HEK293 (cell line): ENCODE data around the gene PYGM.

Experiments
- CTCF ChIA-PET: fragments of 350-600 bp; formaldehyde crosslinking; extraction: SDS; loops from one replicate; lab custom pipeline; 2021; ENCODE audit warnings: antibody characterized with exemption; lab: Yijun Ruan, JAX
- POLR2A ChIA-PET: fragments of 300-600 bp; formaldehyde crosslinking; extraction: SDS; loops from one replicate; lab custom pipeline; 2020; ENCODE audit warnings: antibody characterized with exemption, inconsistent platforms; lab: Yijun Ruan, JAX
- H3K27ac ChIP-seq: fragments of 200-500 bp; sonication (Bioruptor generic); 2 replicates; pipeline ENCODE4 v1.5.1; 2014; ENCODE audit warnings: low read depth, low read length, control low read depth, inconsistent platforms; ENCODE audit errors: extremely low read depth
- H3K36me3 ChIP-seq, 2 experiments: fragments of 200-500 bp in 1 of 2; sonication (Bioruptor generic) in 1 of 2; 1 replicate in 1 of 2; 2 replicates in 1 of 2; pipeline ENCODE4 v1.5.1; 2014 to 2017; ENCODE audit warnings: inconsistent platforms in 2 of 2, low read length in 2 of 2; ENCODE audit not compliant: control insufficient read depth in 2 of 2, insufficient read depth in 1 of 2
- H3K4me1 ChIP-seq: fragments of 200-500 bp; sonication (Bioruptor generic); 2 replicates; pipeline ENCODE4 v1.5.1; 2014; ENCODE audit warnings: mild to moderate bottlenecking, low read length, inconsistent platforms; ENCODE audit not compliant: control insufficient read depth, insufficient read depth
- H3K4me3 ChIP-seq: 2 replicates; pipeline ENCODE4 v1.5.1; 2011; ENCODE audit warnings: low read depth, mild to moderate bottlenecking, control low read depth, low read length, moderate library complexity
- H3K9me3 ChIP-seq: fragments of 200-500 bp; sonication (Bioruptor generic); 2 replicates; pipeline ENCODE4 v1.5.1; 2014; ENCODE audit warnings: low read depth, low read length, inconsistent platforms; ENCODE audit not compliant: control insufficient read depth, insufficient read depth
- EGR2 ChIP-seq: fragments of 450-650 bp; formaldehyde crosslinking; IDR thresholded peaks from 2 replicates; pipeline ENCODE4 v1.5.1; 2016; ENCODE audit warnings: low read depth, missing biosample characterization, missing genetic modification characterization
- GLIS1 ChIP-seq: fragments of 450-650 bp; formaldehyde crosslinking; IDR thresholded peaks from 2 replicates; pipeline ENCODE4 v1.5.1; 2016; ENCODE audit warnings: missing biosample characterization, missing genetic modification characterization
- GLIS2 ChIP-seq: fragments of 450-650 bp; formaldehyde crosslinking; IDR thresholded peaks from 2 replicates; pipeline ENCODE4 v1.5.1; 2016; ENCODE audit warnings: missing biosample characterization, missing genetic modification characterization
- HOXD13 ChIP-seq: sonication (generic); formaldehyde crosslinking; IDR thresholded peaks from 2 replicates; pipeline ENCODE4 v1.8.0; 2022; ENCODE audit warnings: missing genetic modification reagents, borderline replicate concordance
- KLF10 ChIP-seq: fragments of 450-650 bp; IDR thresholded peaks from 2 replicates; pipeline ENCODE4 v1.5.1; 2018; ENCODE audit warnings: missing biosample characterization, mild to moderate bottlenecking, missing genetic modification characterization
- MYNN ChIP-seq: fragments of 450-650 bp; formaldehyde crosslinking; IDR thresholded peaks from 2 replicates; pipeline ENCODE4 v1.5.1; 2016; ENCODE audit warnings: missing biosample characterization, missing genetic modification characterization, borderline replicate concordance
- SP7 ChIP-seq: fragments of 450-650 bp; formaldehyde crosslinking; IDR thresholded peaks from 2 replicates; pipeline ENCODE4 v1.5.1; 2016; ENCODE audit warnings: missing biosample characterization, missing genetic modification characterization
- YY1 ChIP-seq: fragments of 450-650 bp; formaldehyde crosslinking; IDR thresholded peaks from 2 replicates; pipeline ENCODE4 v1.5.1; 2018; ENCODE audit warnings: missing biosample characterization, missing genetic modification characterization
- ZIC2 ChIP-seq: fragments of 450-650 bp; formaldehyde crosslinking; IDR thresholded peaks from 2 replicates; pipeline ENCODE4 v1.5.1; 2016; ENCODE audit warnings: missing biosample characterization, missing genetic modification characterization
- ZNF175 ChIP-seq: fragments of 450-650 bp; formaldehyde crosslinking; IDR thresholded peaks from 2 replicates; pipeline ENCODE4 v1.5.1; 2016; ENCODE audit warnings: missing biosample characterization, missing genetic modification characterization
- ZNF211 ChIP-seq: fragments of 450-650 bp; formaldehyde crosslinking; IDR thresholded peaks from 2 replicates; pipeline ENCODE4 v1.5.1; 2016; ENCODE audit warnings: low read depth, missing biosample characterization, missing genetic modification characterization
- ZNF274 ChIP-seq, 2 experiments: fragments of 200-500 bp in 1 of 2; fragments of 450-650 bp in 1 of 2; sonication (Bioruptor generic) in 1 of 2; formaldehyde crosslinking in 1 of 2; IDR thresholded peaks; 2 replicates each; pipeline versions ENCODE4 v1.5.1 to v1.6.1; 2014 to 2016; ENCODE audit warnings: borderline replicate concordance in 1 of 2, inconsistent platforms in 1 of 2, low read length in 1 of 2, missing biosample characterization in 1 of 2, missing genetic modification characterization in 1 of 2
- ZNF561 ChIP-seq: fragments of 450-650 bp; IDR thresholded peaks from 2 replicates; pipeline ENCODE4 v1.5.1; 2018; ENCODE audit warnings: missing biosample characterization, missing genetic modification characterization, borderline replicate concordance
- ZNF621 ChIP-seq: fragments of 450-650 bp; formaldehyde crosslinking; IDR thresholded peaks from 2 replicates; pipeline ENCODE4 v1.5.1; 2017; ENCODE audit warnings: missing biosample characterization, missing genetic modification characterization
- ZNF843 ChIP-seq: fragments of 450-650 bp; formaldehyde crosslinking; IDR thresholded peaks from 2 replicates; pipeline ENCODE4 v1.5.1; 2016; ENCODE audit warnings: missing biosample characterization, missing genetic modification characterization
- TF ChIP-seq, protein P1 (sequence below): fragments of 450-650 bp; formaldehyde crosslinking; IDR thresholded peaks from 2 replicates; pipeline ENCODE4 v1.5.1; 2016; ENCODE audit warnings: missing biosample characterization, missing genetic modification characterization
- TF ChIP-seq, protein P2 (sequence below): fragments of 450-650 bp; formaldehyde crosslinking; IDR thresholded peaks from 2 replicates; pipeline ENCODE4 v1.5.1; 2016; ENCODE audit warnings: missing biosample characterization, missing genetic modification characterization, low read depth
- TF ChIP-seq, protein P3 (sequence below): fragments of 450-650 bp; formaldehyde crosslinking; IDR thresholded peaks from 2 replicates; pipeline ENCODE4 v1.5.1; 2016; ENCODE audit warnings: missing biosample characterization, missing genetic modification characterization
- TF ChIP-seq, protein P4 (sequence below): fragments of 450-650 bp; formaldehyde crosslinking; IDR thresholded peaks from 2 replicates; pipeline ENCODE4 v1.5.1; 2016; ENCODE audit warnings: missing biosample characterization, missing genetic modification characterization
- TF ChIP-seq, protein P5 (sequence below): fragments of 450-650 bp; formaldehyde crosslinking; IDR thresholded peaks from 2 replicates; pipeline ENCODE4 v1.5.1; 2016; ENCODE audit warnings: missing biosample characterization, missing genetic modification characterization
- TF ChIP-seq, protein P6 (sequence below): fragments of 450-650 bp; IDR thresholded peaks from 2 replicates; pipeline ENCODE4 v1.5.1; 2018; ENCODE audit warnings: missing biosample characterization, missing genetic modification characterization

PYGM gene

DNA sequence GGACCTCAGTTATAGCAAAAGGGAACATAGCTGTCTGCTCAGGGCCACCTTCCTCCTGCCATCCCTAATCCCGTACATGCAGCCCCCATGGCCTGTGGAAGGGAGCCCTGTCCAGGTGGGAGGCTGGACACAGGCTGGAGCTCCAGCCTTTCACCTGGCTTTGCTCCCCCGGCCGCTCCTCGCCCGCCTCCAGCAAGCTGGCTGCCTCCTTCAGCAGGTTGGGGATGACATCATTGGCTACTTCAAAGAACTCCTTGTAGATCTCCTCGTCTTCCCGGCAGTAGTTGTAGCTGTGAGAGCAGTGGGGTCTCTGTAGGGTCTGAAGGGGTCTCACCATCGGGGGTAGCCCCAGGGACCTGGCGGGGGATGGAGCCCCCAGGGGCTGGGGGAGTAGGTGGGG lies 45.7 kb upstream of the PYGM start:
- TF ChIP-seq ZNF274 (IDR thresholded peaks at IDR 0.05; ENCODE audit: low read length): no peak
- TF ChIP-seq ZNF274 (tag by site-specific recombination; IDR thresholded peaks at IDR 0.05; ENCODE audit: borderline replicate concordance): no peak
- TF ChIP-seq ZIC2 (tag by site-specific recombination): peak; percentile 16; the same call in 1 of the 2 replicates
- TF ChIP-seq, protein P1, sequence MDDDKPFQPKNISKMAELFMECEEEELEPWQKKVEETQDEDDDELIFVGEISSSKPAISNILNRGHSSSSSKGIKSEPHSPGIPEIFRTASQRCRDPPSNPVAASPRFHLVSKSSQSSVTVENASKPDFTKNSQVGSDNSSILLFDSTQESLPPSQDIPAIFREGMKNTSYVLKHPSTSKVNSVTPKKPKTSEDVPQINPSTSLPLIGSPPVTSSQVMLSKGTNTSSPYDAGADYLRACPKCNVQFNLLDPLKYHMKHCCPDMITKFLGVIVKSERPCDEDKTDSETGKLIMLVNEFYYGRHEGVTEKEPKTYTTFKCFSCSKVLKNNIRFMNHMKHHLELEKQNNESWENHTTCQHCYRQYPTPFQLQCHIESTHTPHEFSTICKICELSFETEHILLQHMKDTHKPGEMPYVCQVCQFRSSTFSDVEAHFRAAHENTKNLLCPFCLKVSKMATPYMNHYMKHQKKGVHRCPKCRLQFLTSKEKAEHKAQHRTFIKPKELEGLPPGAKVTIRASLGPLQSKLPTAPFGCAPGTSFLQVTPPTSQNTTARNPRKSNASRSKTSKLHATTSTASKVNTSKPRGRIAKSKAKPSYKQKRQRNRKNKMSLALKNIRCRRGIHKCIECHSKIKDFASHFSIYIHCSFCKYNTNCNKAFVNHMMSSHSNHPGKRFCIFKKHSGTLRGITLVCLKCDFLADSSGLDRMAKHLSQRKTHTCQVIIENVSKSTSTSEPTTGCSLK (tag by site-specific recombination): no peak
- TF ChIP-seq ZNF211 (tag by site-specific recombination): no peak
- no peak for TF ChIP-seq ZNF561
- TF ChIP-seq GLIS1 (tag by site-specific recombination): no peak
- no peak for TF ChIP-seq ZNF621
- peak; percentile 58 for TF ChIP-seq GLIS2 (tag by site-specific recombination)
- no peak for TF ChIP-seq ZNF175 (tag by site-specific recombination)
- TF ChIP-seq, protein P2, sequence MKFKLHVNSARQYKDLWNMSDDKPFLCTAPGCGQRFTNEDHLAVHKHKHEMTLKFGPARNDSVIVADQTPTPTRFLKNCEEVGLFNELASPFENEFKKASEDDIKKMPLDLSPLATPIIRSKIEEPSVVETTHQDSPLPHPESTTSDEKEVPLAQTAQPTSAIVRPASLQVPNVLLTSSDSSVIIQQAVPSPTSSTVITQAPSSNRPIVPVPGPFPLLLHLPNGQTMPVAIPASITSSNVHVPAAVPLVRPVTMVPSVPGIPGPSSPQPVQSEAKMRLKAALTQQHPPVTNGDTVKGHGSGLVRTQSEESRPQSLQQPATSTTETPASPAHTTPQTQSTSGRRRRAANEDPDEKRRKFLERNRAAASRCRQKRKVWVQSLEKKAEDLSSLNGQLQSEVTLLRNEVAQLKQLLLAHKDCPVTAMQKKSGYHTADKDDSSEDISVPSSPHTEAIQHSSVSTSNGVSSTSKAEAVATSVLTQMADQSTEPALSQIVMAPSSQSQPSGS: peak; percentile 50; the same call in 1 of the 2 replicates
- TF ChIP-seq SP7 (tag by site-specific recombination): no peak
- TF ChIP-seq, protein P3, sequence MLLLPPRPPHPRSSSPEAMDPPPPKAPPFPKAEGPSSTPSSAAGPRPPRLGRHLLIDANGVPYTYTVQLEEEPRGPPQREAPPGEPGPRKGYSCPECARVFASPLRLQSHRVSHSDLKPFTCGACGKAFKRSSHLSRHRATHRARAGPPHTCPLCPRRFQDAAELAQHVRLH (tag by site-specific recombination): no peak
- no peak for TF ChIP-seq KLF10 (tag by site-specific recombination)
- TF ChIP-seq HOXD13 (CRISPR knock-in tag): no peak
- TF ChIP-seq, protein P4, sequence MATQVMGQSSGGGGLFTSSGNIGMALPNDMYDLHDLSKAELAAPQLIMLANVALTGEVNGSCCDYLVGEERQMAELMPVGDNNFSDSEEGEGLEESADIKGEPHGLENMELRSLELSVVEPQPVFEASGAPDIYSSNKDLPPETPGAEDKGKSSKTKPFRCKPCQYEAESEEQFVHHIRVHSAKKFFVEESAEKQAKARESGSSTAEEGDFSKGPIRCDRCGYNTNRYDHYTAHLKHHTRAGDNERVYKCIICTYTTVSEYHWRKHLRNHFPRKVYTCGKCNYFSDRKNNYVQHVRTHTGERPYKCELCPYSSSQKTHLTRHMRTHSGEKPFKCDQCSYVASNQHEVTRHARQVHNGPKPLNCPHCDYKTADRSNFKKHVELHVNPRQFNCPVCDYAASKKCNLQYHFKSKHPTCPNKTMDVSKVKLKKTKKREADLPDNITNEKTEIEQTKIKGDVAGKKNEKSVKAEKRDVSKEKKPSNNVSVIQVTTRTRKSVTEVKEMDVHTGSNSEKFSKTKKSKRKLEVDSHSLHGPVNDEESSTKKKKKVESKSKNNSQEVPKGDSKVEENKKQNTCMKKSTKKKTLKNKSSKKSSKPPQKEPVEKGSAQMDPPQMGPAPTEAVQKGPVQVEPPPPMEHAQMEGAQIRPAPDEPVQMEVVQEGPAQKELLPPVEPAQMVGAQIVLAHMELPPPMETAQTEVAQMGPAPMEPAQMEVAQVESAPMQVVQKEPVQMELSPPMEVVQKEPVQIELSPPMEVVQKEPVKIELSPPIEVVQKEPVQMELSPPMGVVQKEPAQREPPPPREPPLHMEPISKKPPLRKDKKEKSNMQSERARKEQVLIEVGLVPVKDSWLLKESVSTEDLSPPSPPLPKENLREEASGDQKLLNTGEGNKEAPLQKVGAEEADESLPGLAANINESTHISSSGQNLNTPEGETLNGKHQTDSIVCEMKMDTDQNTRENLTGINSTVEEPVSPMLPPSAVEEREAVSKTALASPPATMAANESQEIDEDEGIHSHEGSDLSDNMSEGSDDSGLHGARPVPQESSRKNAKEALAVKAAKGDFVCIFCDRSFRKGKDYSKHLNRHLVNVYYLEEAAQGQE (tag by site-specific recombination): no peak
- no peak for TF ChIP-seq MYNN
- peaks cover 4% of the 10 kb centered on the region for H3K4me1 ChIP-seq
- peaks cover 0 to 46% of the 10 kb centered on the region in 2 experiments; a peak in 2 of 3 replicates for H3K36me3 ChIP-seq
- POLR2A ChIA-PET: no interaction called here
- CTCF ChIA-PET: no interaction called here
- H3K27ac ChIP-seq: no peak overlapping the region
- H3K4me3 ChIP-seq: no peak overlapping the region
- H3K9me3 ChIP-seq: no peaks in the 10 kb centered on the region

DNA sequence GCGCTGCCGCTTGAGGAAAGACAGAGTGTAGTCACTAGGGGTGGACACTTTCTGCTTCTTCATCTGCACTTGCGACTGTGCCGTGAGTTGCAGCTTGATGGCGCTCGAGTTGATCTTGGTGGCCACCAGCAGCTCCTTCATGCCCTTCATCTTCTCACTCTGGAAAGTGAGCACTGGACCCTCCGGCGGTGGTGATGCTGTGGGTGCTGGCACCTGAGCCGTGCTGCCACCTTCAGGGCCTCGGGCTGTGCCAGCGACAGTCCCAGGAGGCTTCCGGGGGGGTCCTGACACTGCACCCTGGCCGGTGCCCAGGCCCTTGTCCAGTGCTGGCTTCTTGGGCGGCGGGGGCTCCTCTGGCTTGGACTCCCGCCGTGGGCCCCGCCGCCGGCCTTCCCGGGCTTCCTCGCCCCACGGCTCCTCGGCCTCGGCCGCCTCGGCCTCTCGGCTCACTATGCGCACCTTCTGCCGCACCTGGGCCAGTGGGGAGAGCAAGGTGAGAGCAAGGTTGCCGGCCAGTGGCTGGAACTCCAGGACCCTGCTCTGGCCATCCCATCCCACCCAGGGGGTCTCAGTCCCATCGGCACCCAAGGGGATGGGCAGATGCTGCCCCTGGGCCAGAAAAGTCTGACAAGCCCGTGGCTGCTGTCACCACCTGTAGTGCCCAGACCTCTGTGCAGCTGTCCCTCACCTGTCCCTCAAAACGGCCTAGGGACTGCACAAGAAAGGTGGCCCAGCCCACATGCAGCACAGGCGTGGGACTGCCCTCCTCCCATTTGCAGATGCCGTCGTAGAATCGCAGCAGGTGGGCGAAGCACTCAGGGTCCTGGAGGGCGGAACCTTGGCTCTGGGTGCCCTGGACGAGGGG lies 44.8 kb upstream of the PYGM start:
- ChIA-PET POLR2A (interaction anchor here (1.5 to 2.3 kb wide), 2 partner anchors 9 to 26 kb away, joined by 3 to 24 read pairs; partner anchors contain the start of gene SF1), CTCF (interaction anchor here (0.5 to 1.3 kb wide), 5 partner anchors 11 to 99 kb away, joined by 3 to 5 read pairs (median 3); no protein-coding TSS in a partner anchor)
- Histone ChIP-seq H3K27ac (no peak overlapping the region), H3K4me3 (no peak overlapping the region), H3K9me3 (no peaks in the 10 kb centered on the region), H3K36me3 (peaks cover 0 to 51% of the 10 kb centered on the region in 2 experiments; a peak in 2 of 3 replicates), H3K4me1 (peaks cover 4% of the 10 kb centered on the region)
- TF ChIP-seq, protein P5, sequence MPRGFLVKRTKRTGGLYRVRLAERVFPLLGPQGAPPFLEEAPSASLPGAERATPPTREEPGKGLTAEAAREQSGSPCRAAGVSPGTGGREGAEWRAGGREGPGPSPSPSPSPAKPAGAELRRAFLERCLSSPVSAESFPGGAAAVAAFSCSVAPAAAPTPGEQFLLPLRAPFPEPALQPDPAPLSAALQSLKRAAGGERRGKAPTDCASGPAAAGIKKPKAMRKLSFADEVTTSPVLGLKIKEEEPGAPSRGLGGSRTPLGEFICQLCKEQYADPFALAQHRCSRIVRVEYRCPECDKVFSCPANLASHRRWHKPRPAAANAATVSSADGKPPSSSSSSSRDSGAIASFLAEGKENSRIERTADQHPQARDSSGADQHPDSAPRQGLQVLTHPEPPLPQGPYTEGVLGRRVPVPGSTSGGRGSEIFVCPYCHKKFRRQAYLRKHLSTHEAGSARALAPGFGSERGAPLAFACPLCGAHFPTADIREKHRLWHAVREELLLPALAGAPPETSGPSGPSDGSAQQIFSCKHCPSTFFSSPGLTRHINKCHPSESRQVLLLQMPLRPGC (tag by site-specific recombination): no peak
- no peak for TF ChIP-seq ZNF274 (IDR thresholded peaks at IDR 0.05; ENCODE audit: low read length)
- TF ChIP-seq ZNF274 (tag by site-specific recombination; IDR thresholded peaks at IDR 0.05; ENCODE audit: borderline replicate concordance): no peak
- no peak for TF ChIP-seq YY1
- TF ChIP-seq EGR2: no peak
- no peak for TF ChIP-seq ZNF843 (tag by site-specific recombination)
- TF ChIP-seq, protein P6, sequence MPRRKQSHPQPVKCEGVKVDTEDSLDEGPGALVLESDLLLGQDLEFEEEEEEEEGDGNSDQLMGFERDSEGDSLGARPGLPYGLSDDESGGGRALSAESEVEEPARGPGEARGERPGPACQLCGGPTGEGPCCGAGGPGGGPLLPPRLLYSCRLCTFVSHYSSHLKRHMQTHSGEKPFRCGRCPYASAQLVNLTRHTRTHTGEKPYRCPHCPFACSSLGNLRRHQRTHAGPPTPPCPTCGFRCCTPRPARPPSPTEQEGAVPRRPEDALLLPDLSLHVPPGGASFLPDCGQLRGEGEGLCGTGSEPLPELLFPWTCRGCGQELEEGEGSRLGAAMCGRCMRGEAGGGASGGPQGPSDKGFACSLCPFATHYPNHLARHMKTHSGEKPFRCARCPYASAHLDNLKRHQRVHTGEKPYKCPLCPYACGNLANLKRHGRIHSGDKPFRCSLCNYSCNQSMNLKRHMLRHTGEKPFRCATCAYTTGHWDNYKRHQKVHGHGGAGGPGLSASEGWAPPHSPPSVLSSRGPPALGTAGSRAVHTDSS (tag by site-specific recombination): peak; percentile 26; the same call in 1 of the 2 replicates
- TF ChIP-seq ZNF561: no peak
